ENCODE results near the gene FAM163A. TPM values are rescaled to one million over a fixed set of nuclear protein-coding genes. Genes with fewer than 3 reads are reported as not detected.

FAM163A gene
- total and polyA plus RNA-seq, 7 donors, result 0.04 to 0.52 (median 0.08) TPM; not detected in 2

- no peak for TF ChIP-seq CTCF (IDR thresholded peaks at IDR 0.05)
- Histone ChIP-seq H3K27ac (no peak overlapping the region), H3K9me3 (no peaks in the 10 kb centered on the region), H3K4me3 (no peak overlapping the region), H3K36me3 (ENCODE audit: insufficient read depth in 1 of 2, low read depth in 1 of 2) (no peaks in the 10 kb centered on the region), H3K4me1 (no peaks in the 10 kb centered on the region), H3K27me3 (ENCODE audit: insufficient read depth in 3 of 3, low read length in 2 of 3) (peaks cover 0 to 4% (median 0%) of the 10 kb centered on the region in 3 donors)
- intact Hi-C loops (cut with DNase I), result no loop called here
- ATAC-seq (no peak), DNase-seq (no peak)
- 40 to 43% (median 41%) methylated on average over 6 of the region's 6 CpGs for WGBS, 3 donors
These were observed 19.0 kb downstream of the FAM163A start for GRCh38 chr1:179761846-179762640.

- H3K4me3 ChIP-seq, result no peak overlapping the region
- DNase-seq, result no peak
- ATAC-seq, result no peak
- H3K27ac ChIP-seq, result no peak overlapping the region
- no peaks in the 10 kb centered on the region for H3K36me3 ChIP-seq (ENCODE audit: insufficient read depth in 1 of 2, low read depth in 1 of 2)
- H3K27me3 ChIP-seq (ENCODE audit: insufficient read depth in 3 of 3, low read length in 2 of 3), result no peaks in the 10 kb centered on the region
- WGBS, 3 donors, result 71 to 86% (median 73%) methylated on average over 5 of the region's 5 CpGs
- no peak for TF ChIP-seq CTCF (IDR thresholded peaks at IDR 0.05)
- intact Hi-C loops (cut with DNase I), result no loop called here
- H3K4me1 ChIP-seq, result no peaks in the 10 kb centered on the region
- no peaks in the 10 kb centered on the region for H3K9me3 ChIP-seq
These were observed 24.1 kb downstream of the FAM163A start for GRCh38 chr1:179767177-179767581.

GRCh38 chr1:179767996-179768395, 24.9 kb downstream of the FAM163A start:
- no peak overlapping the region for H3K27ac ChIP-seq
- DNase-seq, result no peak
- intact Hi-C loops (cut with DNase I), result no loop called here
- no peaks in the 10 kb centered on the region for H3K36me3 ChIP-seq (ENCODE audit: insufficient read depth in 1 of 2, low read depth in 1 of 2)
- 89 to 91% (median 90%) methylated on average over 2 of the region's 2 CpGs for WGBS, 3 donors
- H3K4me1 ChIP-seq, result no peaks in the 10 kb centered on the region
- H3K4me3 ChIP-seq, result no peak overlapping the region
- H3K9me3 ChIP-seq, result peaks cover 4% of the 10 kb centered on the region
- no peak for TF ChIP-seq CTCF (IDR thresholded peaks at IDR 0.05)
- no peak for ATAC-seq
- no peaks in the 10 kb centered on the region for H3K27me3 ChIP-seq (ENCODE audit: insufficient read depth in 3 of 3, low read length in 2 of 3)

GRCh38 chr1:179770887-179771502, 27.9 kb downstream of the FAM163A start:
- no peak overlapping the region for H3K27ac ChIP-seq
- no peaks in the 10 kb centered on the region for H3K27me3 ChIP-seq (ENCODE audit: insufficient read depth in 3 of 3, low read length in 2 of 3)
- 65 to 72% (median 72%) methylated on average over 9 of the region's 9 CpGs for WGBS, 3 donors
- no peak overlapping the region for H3K4me3 ChIP-seq
- no peaks in the 10 kb centered on the region for H3K36me3 ChIP-seq (ENCODE audit: insufficient read depth in 1 of 2, low read depth in 1 of 2)
- intact Hi-C loops (cut with DNase I), result no loop called here
- no peaks in the 10 kb centered on the region for H3K4me1 ChIP-seq
- DNase-seq (no peak), ATAC-seq (no peak)
- peaks cover 4% of the 10 kb centered on the region for H3K9me3 ChIP-seq
- no peak for TF ChIP-seq CTCF (IDR thresholded peaks at IDR 0.05)
